ENCODE measurements around the gene SLIT1. TPM values are rescaled to one million over a fixed set of nuclear protein-coding genes. Genes with fewer than 3 reads are reported as not detected.

SLIT1 gene
- total and polyA plus RNA-seq, 2 of the 8 experiments (the other 6 are each of a cell fraction or from before 2014, with no cell fraction given), result 0.70 to 0.88 TPM

DNA sequence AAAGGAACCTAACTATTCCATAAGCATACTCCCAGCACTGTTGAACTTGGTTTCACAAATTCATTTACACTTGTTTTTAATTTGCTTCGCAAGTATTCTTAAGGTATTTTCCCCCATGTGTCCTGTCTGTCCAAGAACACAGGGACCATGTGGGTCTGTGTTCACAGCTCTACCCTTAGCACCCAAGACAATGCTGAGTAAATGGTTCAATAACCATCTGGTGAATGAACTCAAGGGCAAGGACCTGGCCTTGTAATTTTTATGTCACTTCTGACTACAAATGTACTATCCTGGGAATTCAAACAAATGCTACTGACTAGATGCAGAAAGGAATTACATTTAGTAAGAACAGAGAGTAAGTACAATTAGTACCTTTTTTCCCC is 43.0 kb upstream of the SLIT1 start:
- ChIA-PET POLR2A (ENCODE audit: partially characterized antibody) (no interaction called here), CTCF (ENCODE audit: partially characterized antibody) (interaction anchor here (0.7 to 44.6 kb wide), 3 partner anchors 9 to 145 kb away, joined by 3 to 1348 read pairs (median 5); no protein-coding TSS in a partner anchor)
- H3K56ac ChIP-seq (replicated peaks; ENCODE audit: insufficient read length, low read depth, low read length), result no peak overlapping the region
- no peak overlapping the region for H2BK12ac ChIP-seq (ENCODE audit: low read depth, low read length)
- H2AFZ ChIP-seq (ENCODE audit: low read length), result no peak overlapping the region
- no peak overlapping the region for H4K8ac ChIP-seq (ENCODE audit: extremely low read depth, insufficient read depth, low read length)
- no peaks in the 10 kb centered on the region for H3K23me2 ChIP-seq (ENCODE audit: low read depth, low read length)
- H3K27me3 ChIP-seq (replicated peaks in 1 of 4; ENCODE audit: control insufficient read depth in 3 of 4, extremely low read depth in 1 of 4, insufficient read depth in 3 of 4, low read length in 3 of 4), result no peaks in the 10 kb centered on the region
- H2BK15ac ChIP-seq (ENCODE audit: low read length), result no peak overlapping the region
- H2BK120ac ChIP-seq (replicated peaks; ENCODE audit: low read depth, low read length), result no peak overlapping the region
- no peak overlapping the region for H2AK5ac ChIP-seq (ENCODE audit: low read depth, low read length)
- no peak overlapping the region for H3K4ac ChIP-seq (replicated peaks; ENCODE audit: insufficient read length, low read depth, low read length)
- no peak overlapping the region for H3K9ac ChIP-seq (replicated peaks in 1 of 4; ENCODE audit: extremely low read depth in 1 of 4, low read depth in 3 of 4, low read length in 3 of 4)
- no peak overlapping the region for H3K23ac ChIP-seq (ENCODE audit: insufficient read length)
- H3K18ac ChIP-seq (ENCODE audit: extremely low read depth, low read length), result no peak overlapping the region
- TF ChIP-seq TCF12 (IDR thresholded peaks at IDR 0.05; ENCODE audit: low read depth, low read length) (no peak), POU5F1 (IDR thresholded peaks at IDR 0.05; ENCODE audit: low read depth, low read length) (no peak), RAD21 (IDR thresholded peaks at IDR 0.05 in 1 of 2, conservative IDR thresholded peaks at IDR 0.05 in 1 of 2; ENCODE audit: low read depth in 2 of 2, low read length in 2 of 2) (no peak), CTBP2 (IDR thresholded peaks at IDR 0.05; ENCODE audit: borderline replicate concordance, insufficient read depth, insufficient read length, low read length) (no peak), TEAD4 (IDR thresholded peaks at IDR 0.05; ENCODE audit: low read depth, low read length) (no peak)
- TF ChIP-seq, protein P1, sequence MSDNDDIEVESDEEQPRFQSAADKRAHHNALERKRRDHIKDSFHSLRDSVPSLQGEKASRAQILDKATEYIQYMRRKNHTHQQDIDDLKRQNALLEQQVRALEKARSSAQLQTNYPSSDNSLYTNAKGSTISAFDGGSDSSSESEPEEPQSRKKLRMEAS (IDR thresholded peaks at IDR 0.05), result no peak
- TF ChIP-seq, protein P2, sequence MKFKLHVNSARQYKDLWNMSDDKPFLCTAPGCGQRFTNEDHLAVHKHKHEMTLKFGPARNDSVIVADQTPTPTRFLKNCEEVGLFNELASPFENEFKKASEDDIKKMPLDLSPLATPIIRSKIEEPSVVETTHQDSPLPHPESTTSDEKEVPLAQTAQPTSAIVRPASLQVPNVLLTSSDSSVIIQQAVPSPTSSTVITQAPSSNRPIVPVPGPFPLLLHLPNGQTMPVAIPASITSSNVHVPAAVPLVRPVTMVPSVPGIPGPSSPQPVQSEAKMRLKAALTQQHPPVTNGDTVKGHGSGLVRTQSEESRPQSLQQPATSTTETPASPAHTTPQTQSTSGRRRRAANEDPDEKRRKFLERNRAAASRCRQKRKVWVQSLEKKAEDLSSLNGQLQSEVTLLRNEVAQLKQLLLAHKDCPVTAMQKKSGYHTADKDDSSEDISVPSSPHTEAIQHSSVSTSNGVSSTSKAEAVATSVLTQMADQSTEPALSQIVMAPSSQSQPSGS (IDR thresholded peaks at IDR 0.05; ENCODE audit: low read length), result no peak
- no peak overlapping the region for H2BK20ac ChIP-seq (ENCODE audit: low read length)
- FAIRE-seq, result no peak
- 100% methylated on average over 1 of the region's 1 CpG; no CpG with 5 or more reads in 1 of the 2 experiments for WGBS, 2 experiments (ENCODE audit: extremely low coverage in 1 of 2, insufficient coverage in 1 of 2, insufficient read length in 1 of 2, insufficient replicate concordance in 2 of 2, low coverage in 1 of 2, low lambda C conversion rate in 2 of 2, missing lambda C conversion rate in 1 of 2)
- H4K5ac ChIP-seq (ENCODE audit: insufficient read length, low read depth, low read length), result no peak overlapping the region
- H4K91ac ChIP-seq (replicated peaks; ENCODE audit: insufficient read length, low read length), result no peak overlapping the region
- no peak overlapping the region for H3K14ac ChIP-seq (ENCODE audit: insufficient read length)
- H3K79me2 ChIP-seq (ENCODE audit: control insufficient read depth in 1 of 2, insufficient read depth in 2 of 2, low read length in 2 of 2), result no peaks in the 10 kb centered on the region
- H2BK5ac ChIP-seq (ENCODE audit: low read depth, low read length), result no peak overlapping the region
- H3K4me2 ChIP-seq (ENCODE audit: insufficient read depth in 1 of 2, low read depth in 2 of 2, low read length in 2 of 2), result no peak overlapping the region
- H3K36me3 ChIP-seq (ENCODE audit: control insufficient read depth in 2 of 4, insufficient read depth in 4 of 4, low read length in 3 of 4), result peaks cover 3 to 15% (median 6%) of the 10 kb centered on the region in 4 experiments; a peak in 4 of 8 replicates
- H3K79me1 ChIP-seq (ENCODE audit: low read depth, low read length), result no peaks in the 10 kb centered on the region; the same call in 1 of the 2 replicates
- DNase-seq (ENCODE audit: low read depth in 1 of 2, low spot score in 2 of 2), result no peak
- H3K27ac ChIP-seq (ENCODE audit: low read depth, low read length), result no peak overlapping the region
- peaks cover 0 to 2% of the 10 kb centered on the region in 2 experiments for H4K20me1 ChIP-seq (replicated peaks in 1 of 2; ENCODE audit: control insufficient read depth in 1 of 2, insufficient read depth in 2 of 2, low read length in 2 of 2)
- H3K4me1 ChIP-seq (replicated peaks in 1 of 4; ENCODE audit: control insufficient read depth in 3 of 4, insufficient read depth in 4 of 4, low read length in 3 of 4), result no peaks in the 10 kb centered on the region
- no peaks in the 10 kb centered on the region for H3K9me3 ChIP-seq (ENCODE audit: insufficient read depth in 2 of 2, low read depth in 1 of 2, low read length in 1 of 2)
- H3K4me3 ChIP-seq (ENCODE audit: extremely low read depth in 1 of 4, insufficient read depth in 2 of 4, low read depth in 3 of 4, low read length in 4 of 4), result no peak overlapping the region

Data from H1 (cell line).